GM12878 (cell line): Measurements from ENCODE around the gene SLAMF1. TPM values are rescaled to one million over a fixed set of nuclear protein-coding genes. Genes with fewer than 3 reads are reported as not detected.

Experiments used
- CUX1 ChIP-seq: IDR thresholded peaks from 2 replicates; pipeline ENCODE4 v1.6.1; 2012; ENCODE audit warnings: improper control_type of control experiment, low read depth, low read length; ENCODE audit not compliant: insufficient replicate concordance
- JUNB ChIP-seq: IDR thresholded peaks from 2 replicates; pipeline ENCODE4 v1.6.1; 2016; ENCODE audit warnings: antibody characterized with exemption, mild to moderate bottlenecking
- NBN ChIP-seq: fragments of 450-650 bp; IDR thresholded peaks from 2 replicates; pipeline ENCODE4 v1.6.1; 2016
- POU2F2 ChIP-seq: IDR thresholded peaks from 3 replicates; pipeline ENCODE4 v1.6.1; 2011; ENCODE audit warnings: low read depth, mild to moderate bottlenecking, low read length, borderline replicate concordance
- PRDM15 ChIP-seq: fragments of 450-650 bp; formaldehyde crosslinking; IDR thresholded peaks from 2 replicates; pipeline ENCODE4 v1.4.0; 2020; ENCODE audit warnings: mild to moderate bottlenecking, moderate library complexity
- SIN3A ChIP-seq: IDR thresholded peaks from 2 replicates; pipeline ENCODE4 v1.6.1; 2012; ENCODE audit warnings: low read depth, low read length, improper control_type of control experiment
- SMAD1 ChIP-seq: fragments of 450-650 bp; IDR thresholded peaks from 2 replicates; pipeline ENCODE4 v1.6.1; 2018; ENCODE audit warnings: mild to moderate bottlenecking, low read depth; ENCODE audit not compliant: partially characterized antibody
- SMC3 ChIP-seq: IDR thresholded peaks from 2 replicates; pipeline ENCODE4 v1.6.1; 2011; ENCODE audit warnings: low read length, improper control_type of control experiment, borderline replicate concordance
- ZBED1 ChIP-seq: IDR thresholded peaks from 2 replicates; pipeline ENCODE4 v1.6.1; 2016; ENCODE audit warnings: borderline replicate concordance
- polyA plus RNA-seq, 11 experiments: library from polyadenylated mRNA; depleted of rRNA in 4 of 11; unstranded in 6 of 11; stranded (reverse) in 5 of 11; fragments of >200 nt; fragmentation: Nextera tagmentation in 4 of 11; fragmentation: Illumina TruSeq in 1 of 11; extraction: Ambion mirVana in 4 of 11; extraction: Trizol in 1 of 11; gene quantifications; 1 replicate in 1 of 11; 2 replicates in 10 of 11; pipeline versions ENCODE4 v1.2.1 to v1.2.3, GENCODE V29; 2011 to 2016; ENCODE audit warnings: inconsistent platforms in 2 of 11, missing spikeins in 2 of 11, low read depth in 1 of 11
- total RNA-seq, 4 experiments: library from RNA; depleted of rRNA in 3 of 4; stranded (reverse); fragments of >200 nt in 3 of 4; fragmentation: Illumina TruSeq in 1 of 4; extraction: Trizol in 1 of 4; gene quantifications; 2 replicates each; pipeline versions ENCODE4 v1.2.1 to v1.2.3, GENCODE V29; 2013 to 2021
- TF ChIP-seq, protein P1 (sequence below): fragments of 450-650 bp; IDR thresholded peaks from 2 replicates; pipeline ENCODE4 v1.6.1; 2016; ENCODE audit warnings: mild to moderate bottlenecking

Gene SLAMF1
- total and polyA plus RNA-seq, 10 of the 15 experiments (the other 5 are each of a cell fraction or from before 2014, with no cell fraction given), result 87.3 to 260 (median 131) TPM

DNA sequence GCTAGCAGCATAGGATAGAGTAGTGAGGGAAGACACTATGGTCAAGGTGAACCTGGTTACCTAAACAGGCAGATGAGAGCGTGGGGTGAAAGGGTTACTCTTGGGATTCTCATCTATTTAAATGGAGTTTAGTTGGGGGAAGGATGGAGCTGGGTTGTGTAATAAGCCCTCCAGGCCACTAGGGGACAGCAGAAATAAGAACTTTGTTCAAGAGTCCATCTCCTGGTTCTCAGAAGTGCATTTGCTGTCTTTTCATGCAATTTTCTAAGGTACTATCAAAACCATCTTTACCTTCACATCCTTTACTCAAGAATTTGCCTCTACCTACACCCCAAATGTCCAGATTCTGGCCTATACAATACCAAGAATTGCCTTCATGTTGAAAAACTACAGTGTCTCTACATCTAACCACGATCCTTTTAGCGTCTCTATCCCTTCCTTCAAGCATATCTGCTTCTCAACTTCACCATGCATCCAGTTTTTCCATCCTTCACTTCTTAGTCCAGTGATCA lies 28.0 kb downstream of the SLAMF1 start (continued):
- TF ChIP-seq PRDM15 (CRISPR knock-in tag) (peak; percentile 81), ZBED1 (0 out of 2 replicates have a peak, but pooled peaks have one; percentile 25), NBN (peak; percentile 48; the same call in 1 of the 2 replicates), SMAD1 (peak; percentile 78), SMC3 (peak; percentile 61; the same call in 1 of the 2 replicates), CUX1 (peak; percentile 62), JUNB (no peak), SIN3A (no peak), POU2F2 (peak; percentile 33; the same call in 1 of the 3 replicates)
- TF ChIP-seq, protein P1, sequence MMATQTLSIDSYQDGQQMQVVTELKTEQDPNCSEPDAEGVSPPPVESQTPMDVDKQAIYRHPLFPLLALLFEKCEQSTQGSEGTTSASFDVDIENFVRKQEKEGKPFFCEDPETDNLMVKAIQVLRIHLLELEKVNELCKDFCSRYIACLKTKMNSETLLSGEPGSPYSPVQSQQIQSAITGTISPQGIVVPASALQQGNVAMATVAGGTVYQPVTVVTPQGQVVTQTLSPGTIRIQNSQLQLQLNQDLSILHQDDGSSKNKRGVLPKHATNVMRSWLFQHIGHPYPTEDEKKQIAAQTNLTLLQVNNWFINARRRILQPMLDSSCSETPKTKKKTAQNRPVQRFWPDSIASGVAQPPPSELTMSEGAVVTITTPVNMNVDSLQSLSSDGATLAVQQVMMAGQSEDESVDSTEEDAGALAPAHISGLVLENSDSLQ, result 0 out of 2 replicates have a peak, but pooled peaks have one; percentile 13
